Erythroblast (primary cell): ENCODE measurements around the gene JPH2.
"Not testable (repeated sequence)": the region's sequence is repeated elsewhere in the genome, so short reads cannot be mapped to it uniquely, and the experiment has no call there.

ENCODE experiments used
- DNase-seq, 2 experiments: peaks; one replicate each; lab custom pipeline; 2025; lab: John Stamatoyannopoulos, UW
- GATA1 ChIP-seq: IDR thresholded peaks from 2 replicates; pipeline ENCODE4 v1.6.1; 2011; ENCODE audit warnings: low read depth, mild to moderate bottlenecking, control low read depth, low read length, moderate library complexity
- POLR2A ChIP-seq: IDR thresholded peaks from 2 replicates; pipeline ENCODE4 v1.6.1; 2011; ENCODE audit warnings: mild to moderate bottlenecking, low read length

Gene JPH2

GRCh38 chr20:44142413-44142812 lies 44.6 kb downstream of the JPH2 start:
- no peak for TF ChIP-seq POLR2A
- no peak for TF ChIP-seq GATA1
- DNase-seq = no peak

- no peak for DNase-seq
- TF ChIP-seq POLR2A (no peak), GATA1 (no peak)
Observed at GRCh38 chr20:44141873-44142272, 45.1 kb downstream of the JPH2 start.

- no peak for DNase-seq
- TF ChIP-seq GATA1 (no peak), POLR2A (no peak)
Observed at GRCh38 chr20:44138867-44139266, 48.1 kb downstream of the JPH2 start.

- DNase-seq = no peak
- TF ChIP-seq POLR2A (no peak), GATA1 (no peak)
Observed at GRCh38 chr20:44137266-44137801, 49.7 kb downstream of the JPH2 start.

GRCh38 chr20:44136579-44137265 lies 50.3 kb downstream of the JPH2 start:
- no peak for DNase-seq
- TF ChIP-seq POLR2A (no peak), GATA1 (no peak)

- TF ChIP-seq GATA1 = no peak
- TF ChIP-seq POLR2A = no peak
- DNase-seq = no peak
Observed at GRCh38 chr20:44135417-44136204, 51.4 kb downstream of the JPH2 start.

- no peak for TF ChIP-seq POLR2A
- TF ChIP-seq GATA1 = no peak
- DNase-seq = peak; percentile 10 to 11
Observed at GRCh38 chr20:44135012-44135412, 52.0 kb downstream of the JPH2 start.

- TF ChIP-seq POLR2A (no peak), GATA1 (no peak)
- DNase-seq = peak in 1 of 2 experiments; percentile 11
Observed at GRCh38 chr20:44133424-44133823, 53.6 kb downstream of the JPH2 start.

GRCh38 chr20:44131704-44132103 lies 55.3 kb downstream of the JPH2 start:
- no peak for DNase-seq
- TF ChIP-seq GATA1 (no peak), POLR2A (no peak)

- DNase-seq = no peak
Observed at GRCh38 chr20:44129911-44130718, 56.9 kb downstream of the JPH2 start.

GRCh38 chr20:44129300-44129699 lies 57.7 kb downstream of the JPH2 start:
- not testable (repeated sequence) for DNase-seq

More at GRCh38 chr20:44129911-44130718, 56.9 kb downstream of the JPH2 start:
- TF ChIP-seq GATA1 (no peak), POLR2A (no peak)

GRCh38 chr20:44126445-44126844 lies 60.5 kb downstream of the JPH2 start:
- TF ChIP-seq POLR2A (no peak), GATA1 (no peak)
- no peak for DNase-seq

- no peak for DNase-seq
- TF ChIP-seq POLR2A = no peak
- TF ChIP-seq GATA1 = no peak
Observed at GRCh38 chr20:44125332-44126127, 61.5 kb downstream of the JPH2 start.
